Endometrial microvascular endothelial cells (primary cell): Measurements from ENCODE around the gene CLASP2. TPM values are rescaled to one million over a fixed set of nuclear protein-coding genes. Genes with fewer than 3 reads are reported as not detected.
"Not testable (repeated sequence)": the region's sequence is repeated elsewhere in the genome, so short reads cannot be mapped to it uniquely, and the experiment has no call there.

Source experiments
- in situ Hi-C: cut with HindIII; loops from 2 replicates; pipeline ENCODE4 v1.10.0; 2017; ENCODE audit warnings: low sequenced_read_pairs, low pct_unique_long_range_greater_than_20kb; ENCODE audit errors: inconsistent ontology term
- total RNA-seq: library from RNA; depleted of rRNA; stranded (reverse); fragments of >200 nt; gene quantifications from one replicate; pipeline ENCODE4 v1.2.3, GENCODE V29; 2015; ENCODE audit errors: inconsistent ontology term

Gene CLASP2
- total RNA-seq, 1 donor from 2014 or later: 42.1 TPM

GRCh38 chr3:33490641-33491241 lies 227.3 kb downstream of the CLASP2 start:
- in situ Hi-C loops: no loop called here

GRCh38 chr3:33488683-33489082 lies 229.4 kb downstream of the CLASP2 start:
- in situ Hi-C loops: no loop called here

GRCh38 chr3:33488246-33488645 lies 229.8 kb downstream of the CLASP2 start:
- in situ Hi-C loops: no loop called here

- in situ Hi-C loops: no loop called here
Observed at GRCh38 chr3:33482111-33482521, 235.9 kb downstream of the CLASP2 start.

- in situ Hi-C loops: no loop called here
Observed at GRCh38 chr3:33474896-33475295, 243.2 kb downstream of the CLASP2 start.

GRCh38 chr3:33473813-33474212 lies 244.2 kb downstream of the CLASP2 start:
- in situ Hi-C loops: no loop called here

GRCh38 chr3:33467786-33468185 lies 250.3 kb downstream of the CLASP2 start:
- in situ Hi-C loops: no loop called here

GRCh38 chr3:33461097-33461496 lies 257.0 kb downstream of the CLASP2 start:
- in situ Hi-C loops: no loop called here

GRCh38 chr3:33459577-33459976 lies 258.5 kb downstream of the CLASP2 start:
- in situ Hi-C loops: not testable (repeated sequence)

- in situ Hi-C loops: no loop called here
Observed at GRCh38 chr3:33458446-33458845, 259.6 kb downstream of the CLASP2 start.

- in situ Hi-C loops: no loop called here
Observed at GRCh38 chr3:33456756-33457155, 261.3 kb downstream of the CLASP2 start.

- in situ Hi-C loops: no loop called here
Observed at GRCh38 chr3:33453331-33453761, 264.7 kb downstream of the CLASP2 start.

GRCh38 chr3:33451994-33452393 lies 266.1 kb downstream of the CLASP2 start:
- in situ Hi-C loops: not testable (repeated sequence)

- in situ Hi-C loops: no loop called here
Observed at GRCh38 chr3:33447958-33448357, 270.1 kb downstream of the CLASP2 start.

GRCh38 chr3:33447256-33447625 lies 270.8 kb downstream of the CLASP2 start:
- in situ Hi-C loops: not testable (repeated sequence)

Other genes with a start within 250 kb of the CLASP2 start
- 260 TPM for gene PDCD6IP, start 80.4 kb upstream of the CLASP2 start, total RNA-seq